SK-N-SH (cell line): ENCODE results near the gene MOGAT3. TPM values are rescaled to one million over a fixed set of nuclear protein-coding genes. Genes with fewer than 3 reads are reported as not detected.

ENCODE experiments used
- CTCF ChIA-PET: fragments of 300-600, 350-600 bp; formaldehyde crosslinking; extraction: SDS; loops from one replicate; lab custom pipeline; 2021; lab: Yijun Ruan, JAX
- POLR2A ChIA-PET: fragments of 350-600 bp; sonication (Branson Sonifier 250); formaldehyde crosslinking; extraction: SDS; loops from one replicate; lab custom pipeline; 2020; ENCODE audit warnings: antibody characterized with exemption, inconsistent platforms; lab: Yijun Ruan, JAX
- DNase-seq: peaks from one replicate; pipeline ENCODE4 v3.0.0; 2012
- H2AFZ ChIP-seq: fragments of 200-600 bp; sonication (generic); 2 replicates; pipeline ENCODE4 v1.8.1; 2016; ENCODE audit warnings: antibody characterized with exemption, mild to moderate bottlenecking, low read depth
- H3F3A ChIP-seq: fragments of 200-600 bp; sonication (generic); replicated peaks from 2 replicates; pipeline ENCODE3; 2016; ENCODE audit warnings: antibody characterized with exemption, mild to moderate bottlenecking; ENCODE audit not compliant: insufficient read depth
- H3K27ac ChIP-seq, 2 experiments: fragments of 200-500 bp in 1 of 2; fragments of 200-600 bp in 1 of 2; sonication (Bioruptor generic) in 1 of 2; sonication (generic), shearing (Covaris generic) in 1 of 2; 2 replicates each; pipeline versions ENCODE4 v1.5.1 to v1.6.1; 2014 to 2016; ENCODE audit warnings: low read depth in 2 of 2, inconsistent platforms in 1 of 2, low read length in 1 of 2, mild to moderate bottlenecking in 1 of 2, mixed read lengths in 1 of 2
- H3K27me3 ChIP-seq: fragments of 200-600 bp; sonication (generic), shearing (Covaris generic); 2 replicates; pipeline ENCODE4 v1.6.1; 2016; ENCODE audit warnings: mixed run types; ENCODE audit not compliant: insufficient read depth
- H3K36me3 ChIP-seq, 2 experiments: fragments of 200-500 bp in 1 of 2; fragments of 200-600 bp in 1 of 2; sonication (Bioruptor generic) in 1 of 2; sonication (generic) in 1 of 2; replicated peaks in 1 of 2; 2 replicates each; pipeline versions ENCODE3 to v1.5.1; 2014 to 2016; ENCODE audit warnings: low read length in 1 of 2, mild to moderate bottlenecking in 1 of 2; ENCODE audit not compliant: insufficient read depth in 2 of 2, control insufficient read depth in 1 of 2
- H3K4me1 ChIP-seq, 2 experiments: fragments of 200-500 bp in 1 of 2; fragments of 200-600 bp in 1 of 2; sonication (Bioruptor generic) in 1 of 2; sonication (generic), shearing (Covaris generic) in 1 of 2; 2 replicates each; pipeline versions ENCODE4 v1.5.1 to v1.6.1; 2014 to 2016; ENCODE audit warnings: low read depth in 1 of 2, low read length in 1 of 2, mixed run types in 1 of 2; ENCODE audit not compliant: insufficient read depth in 2 of 2, control insufficient read depth in 1 of 2
- H3K4me2 ChIP-seq: fragments of 200-600 bp; sonication (generic), shearing (Covaris generic); 2 replicates; pipeline ENCODE4 v1.6.1; 2017; ENCODE audit warnings: mixed run types
- H3K4me3 ChIP-seq, 2 experiments: fragments of 200-500 bp in 1 of 2; fragments of 200-600 bp in 1 of 2; sonication (Bioruptor generic) in 1 of 2; sonication (generic), shearing (Covaris generic) in 1 of 2; 2 replicates each; pipeline versions ENCODE4 v1.5.1 to v1.8.1; 2014 to 2016; ENCODE audit warnings: low read depth in 2 of 2, inconsistent platforms in 1 of 2, low read length in 1 of 2, mild to moderate bottlenecking in 1 of 2, mixed read lengths in 1 of 2, moderate library complexity in 1 of 2
- H3K79me2 ChIP-seq: fragments of 200-600 bp; sonication (generic); 2 replicates; pipeline ENCODE4 v1.8.1; 2017; ENCODE audit warnings: mild to moderate bottlenecking; ENCODE audit not compliant: insufficient read depth
- H3K9ac ChIP-seq: fragments of 200-600 bp; sonication (generic); 2 replicates; pipeline ENCODE4 v1.6.1; 2017; ENCODE audit warnings: mixed run types
- H3K9me2 ChIP-seq: fragments of 200-600 bp; sonication (generic); 2 replicates; pipeline ENCODE4 v1.6.1; 2017; ENCODE audit warnings: mixed run types
- H3K9me3 ChIP-seq: fragments of 200-600 bp; sonication (generic); 2 replicates; pipeline ENCODE4 v1.6.1; 2017; ENCODE audit warnings: mixed run types, mild to moderate bottlenecking, moderate library complexity
- H4K20me1 ChIP-seq: fragments of 200-600 bp; sonication (generic); 2 replicates; pipeline ENCODE4 v1.6.1; 2017; ENCODE audit warnings: mild to moderate bottlenecking, mixed run types; ENCODE audit not compliant: insufficient read depth
- EZH2phosphoT487 ChIP-seq: fragments of 200-600 bp; sonication (generic); IDR thresholded peaks from 2 replicates; pipeline ENCODE4 v1.6.1; 2017; ENCODE audit warnings: low read depth, mixed run types, mild to moderate bottlenecking, antibody characterized with exemption, moderate library complexity, borderline replicate concordance
- GATA2 ChIP-seq: sonication (generic); formaldehyde crosslinking; IDR thresholded peaks from 2 replicates; pipeline ENCODE4 v1.5.0; 2020; ENCODE audit warnings: mild to moderate bottlenecking, missing genetic modification reagents
- IRF3 ChIP-seq: fragments of 150-350 bp; IDR thresholded peaks from 2 replicates; pipeline ENCODE4 v1.6.1; 2016; ENCODE audit warnings: mild to moderate bottlenecking, low read depth, low read length
- MXI1 ChIP-seq: IDR thresholded peaks from 2 replicates; pipeline ENCODE4 v1.6.1; 2012; ENCODE audit warnings: mild to moderate bottlenecking, low read depth, low read length, improper control_type of control experiment
- NFIC ChIP-seq: IDR thresholded peaks from 2 replicates; pipeline ENCODE4 v1.4.0; 2012; ENCODE audit warnings: borderline replicate concordance
- NRF1 ChIP-seq: IDR thresholded peaks from 2 replicates; pipeline ENCODE4 v1.6.1; 2012; ENCODE audit warnings: low read depth, mild to moderate bottlenecking, low read length
- POLR2AphosphoS5 ChIP-seq: IDR thresholded peaks from 2 replicates; pipeline ENCODE4 v1.6.1; 2012; ENCODE audit warnings: low read depth, low read length
- RAD21 ChIP-seq: IDR thresholded peaks from 2 replicates; pipeline ENCODE4 v1.6.1; 2012; ENCODE audit warnings: mild to moderate bottlenecking, low read length
- REST ChIP-seq: IDR thresholded peaks from 2 replicates; pipeline ENCODE4 v1.6.1; 2012; ENCODE audit warnings: mild to moderate bottlenecking, low read depth, low read length, moderate library complexity
- RFX5 ChIP-seq: IDR thresholded peaks from 2 replicates; pipeline ENCODE4 v1.6.1; 2012; ENCODE audit warnings: mild to moderate bottlenecking, improper control_type of control experiment, low read length
- RXRA ChIP-seq: IDR thresholded peaks from 2 replicates; pipeline ENCODE4 v1.4.0; 2012; ENCODE audit warnings: low read depth, mild to moderate bottlenecking, borderline replicate concordance
- TAF1 ChIP-seq: IDR thresholded peaks from 2 replicates; pipeline ENCODE4 v1.6.1; 2012; ENCODE audit warnings: low read depth, mild to moderate bottlenecking, low read length, moderate library complexity, borderline replicate concordance
- TEAD4 ChIP-seq: IDR thresholded peaks from 2 replicates; pipeline ENCODE4 v1.4.0; 2012; ENCODE audit warnings: mild to moderate bottlenecking, borderline replicate concordance; ENCODE audit not compliant: insufficient read depth
- USF1 ChIP-seq: IDR thresholded peaks from 2 replicates; pipeline ENCODE4 v1.4.0; 2012; ENCODE audit warnings: low read depth, borderline replicate concordance
- YY1 ChIP-seq: IDR thresholded peaks from 2 replicates; pipeline ENCODE4 v1.4.0; 2012; ENCODE audit warnings: low read depth, mild to moderate bottlenecking
- WGBS: methylation state at CpG from one replicate; pipeline ENCODE4 v1.1.6; 2017; ENCODE audit warnings: low lambda C conversion rate; 5-methylcytosine and 5-hydroxymethylcytosine counted together
- polyA plus RNA-seq, 3 experiments: library from polyadenylated mRNA; depleted of rRNA; stranded (reverse); fragments of >200 nt; gene quantifications; 2 replicates each; pipeline ENCODE4 v1.2.3, GENCODE V29; 2012

Gene MOGAT3
- polyA plus RNA-seq, 1 of the 3 experiments (the other 2 are of a cell fraction): not detected

GRCh38 chr7:101250324-101250723 is 49.5 kb upstream of the MOGAT3 start:
- no peak for DNase-seq
- Histone ChIP-seq H3K4me1 (peaks cover 0 to 10% of the 10 kb centered on the region in 2 experiments; a peak in 1 of 4 replicates), H2AFZ (no peak overlapping the region), H3K9ac (no peak overlapping the region), H3K9me3 (no peaks in the 10 kb centered on the region), H3K36me3 (peaks cover 3 to 34% of the 10 kb centered on the region in 2 experiments), H3K4me3 (0 out of 4 replicates have a peak overlapping the region, but pooled peaks of 1 of the 2 experiments have one; percentile 89), H3K27me3 (0 out of 2 replicates have a peak, but pooled peaks cover 4% of the 10 kb centered on the region), H3K27ac (no peak overlapping the region), H3K79me2 (peaks cover 64% of the 10 kb centered on the region), H3K9me2 (no peaks in the 10 kb centered on the region), H3K4me2 (peak overlapping the region; percentile 83), H3F3A (peaks cover 3% of the 10 kb centered on the region), H4K20me1 (peaks cover 24% of the 10 kb centered on the region)
- POLR2A ChIA-PET: no interaction called here
- TF ChIP-seq RFX5 (no peak), YY1 (no peak), EZH2phosphoT487 (no peak), REST (no peak), RXRA (no peak), MXI1 (no peak), TAF1 (no peak), NFIC (no peak), USF1 (no peak), GATA2 (CRISPR knock-in tag) (no peak), RAD21 (no peak), NRF1 (no peak), POLR2AphosphoS5 (no peak), IRF3 (no peak), TEAD4 (no peak)
- CTCF ChIA-PET: interaction anchor here (1.1 to 5.8 kb wide), 2 partner anchors 32 to 40 kb away, joined by 3 to 38 read pairs; no protein-coding TSS in a partner anchor
- WGBS: 99% methylated on average over 3 of the region's 3 CpGs
